ENCODE data around the gene PAPSS2. TPM values are rescaled to one million over a fixed set of nuclear protein-coding genes. Genes with fewer than 3 reads are reported as not detected.

The PAPSS2 gene
- total RNA-seq, 1 experiment from 2014 or later, result 24.5 TPM

GRCh38 chr10:87632454-87632853 lies 27.2 kb upstream of the PAPSS2 start:
- no peaks in the 10 kb centered on the region for H3K23me2 ChIP-seq (ENCODE audit: insufficient read length, low read depth, low read length, poor library complexity, severe bottlenecking)
- no peak overlapping the region for H3K4me3 Mint-ChIP-seq
- H3K4ac ChIP-seq (ENCODE audit: low read depth, low read length), result no peak overlapping the region
- H3T11ph ChIP-seq (ENCODE audit: low read length), result no peak overlapping the region
- H3K27ac Mint-ChIP-seq, result no peak overlapping the region
- H3K27ac ChIP-seq (ENCODE audit: insufficient read length, low read depth, low read length), result no peak overlapping the region
- no peaks in the 10 kb centered on the region for H3K9me3 ChIP-seq (ENCODE audit: control insufficient read depth, low read depth, low read length)
- peaks cover 16 to 24% of the 10 kb centered on the region in 2 experiments for H3K9me3 Mint-ChIP-seq
- no peaks in the 10 kb centered on the region for H3K27me3 ChIP-seq (ENCODE audit: insufficient read depth, low read length)
- no peak for TF ChIP-seq CTCF (conservative IDR thresholded peaks at IDR 0.05)
- no peak overlapping the region for H2BK12ac ChIP-seq (ENCODE audit: insufficient read length, low read depth, low read length)
- H3K14ac ChIP-seq (ENCODE audit: insufficient read depth, low read length), result no peak overlapping the region
- H3K18ac ChIP-seq (ENCODE audit: insufficient read length, low read depth, low read length), result no peak overlapping the region
- no peaks in the 10 kb centered on the region; the same call in 1 of the 2 replicates for H3K4me1 ChIP-seq (ENCODE audit: insufficient read depth, low read length)
- no peaks in the 10 kb centered on the region for H3K79me2 ChIP-seq (ENCODE audit: insufficient read depth, low read length)
- no peak overlapping the region for H4K91ac ChIP-seq (ENCODE audit: insufficient read length, low read depth, low read length)
- no peaks in the 10 kb centered on the region for H3K79me1 ChIP-seq (ENCODE audit: insufficient read depth, low read depth, low read length, poor library complexity, severe bottlenecking)
- no peak overlapping the region for H4K5ac ChIP-seq (ENCODE audit: insufficient read length, low read depth, low read length)
- no peak overlapping the region for H2BK5ac ChIP-seq (ENCODE audit: insufficient read length, low read length)
- H2AFZ ChIP-seq (ENCODE audit: low read length), result no peak overlapping the region
- no peak overlapping the region for H2BK20ac ChIP-seq (ENCODE audit: low read depth, low read length, poor library complexity, severe bottlenecking)
- H2AK5ac ChIP-seq (ENCODE audit: insufficient read length, low read length), result no peak overlapping the region
- H2BK15ac ChIP-seq (ENCODE audit: low read depth, low read length), result no peak overlapping the region
- H2BK120ac ChIP-seq (ENCODE audit: low read depth, low read length, poor library complexity, severe bottlenecking), result no peak overlapping the region
- H3K23ac ChIP-seq (ENCODE audit: insufficient read length, low read depth, low read length), result no peak overlapping the region
- no peaks in the 10 kb centered on the region for H4K20me1 ChIP-seq (ENCODE audit: control insufficient read depth, insufficient read depth, insufficient read length)
- H3K56ac ChIP-seq (ENCODE audit: insufficient read length, low read depth, low read length), result no peak overlapping the region
- no peak overlapping the region for H3K4me2 ChIP-seq (ENCODE audit: insufficient read depth, insufficient read length, low read length)
- DNase-seq, result no peak
- peaks cover 10 to 16% of the 10 kb centered on the region in 2 experiments for H3K4me1 Mint-ChIP-seq
- H3K9ac ChIP-seq (ENCODE audit: extremely low read depth, insufficient read length, low read length), result no peak overlapping the region
- H3K36me3 Mint-ChIP-seq (ENCODE audit: insufficient read depth in 1 of 3, low read depth in 3 of 3), result peaks cover 6 to 28% (median 12%) of the 10 kb centered on the region in 3 experiments
- no CpG with 5 or more reads among the region's 4 CpGs for WGBS (ENCODE audit: extremely low coverage, insufficient read length, low lambda C conversion rate)
- peaks cover 5% of the 10 kb centered on the region for H3K27me3 Mint-ChIP-seq (ENCODE audit: low read depth)
- no peak overlapping the region for H4K8ac ChIP-seq (replicated peaks; ENCODE audit: insufficient read length, low read depth, low read length)

All from H9 (cell line).